Measurements from ENCODE around the gene OCA2.

Gene OCA2

DNA sequence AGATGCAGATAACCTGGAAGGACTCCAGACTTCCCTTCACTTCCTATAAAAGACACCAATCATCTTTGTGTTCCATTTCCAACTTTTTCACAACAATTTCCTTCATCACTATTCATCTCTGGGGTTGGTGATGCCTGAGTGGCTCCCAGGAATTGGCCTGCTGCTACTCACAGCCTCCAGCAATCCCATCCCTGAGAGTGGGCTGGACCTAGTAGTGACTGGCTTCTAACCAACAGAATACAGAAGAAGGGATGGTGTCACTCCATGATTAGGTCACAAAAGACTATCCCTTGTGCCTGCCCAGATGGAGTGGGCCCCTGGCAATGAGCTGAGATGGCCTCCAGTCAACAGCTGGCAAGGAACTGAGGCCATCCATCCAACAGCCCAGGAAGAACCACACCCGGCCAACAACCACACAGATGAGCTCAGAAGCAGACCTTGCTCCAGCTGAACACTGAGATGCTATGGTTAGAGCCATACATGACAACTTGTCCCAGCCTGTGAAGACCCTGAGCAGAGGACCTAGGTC, 20.9 kb downstream of the OCA2 start:
- no peak for DNase-seq

DNA sequence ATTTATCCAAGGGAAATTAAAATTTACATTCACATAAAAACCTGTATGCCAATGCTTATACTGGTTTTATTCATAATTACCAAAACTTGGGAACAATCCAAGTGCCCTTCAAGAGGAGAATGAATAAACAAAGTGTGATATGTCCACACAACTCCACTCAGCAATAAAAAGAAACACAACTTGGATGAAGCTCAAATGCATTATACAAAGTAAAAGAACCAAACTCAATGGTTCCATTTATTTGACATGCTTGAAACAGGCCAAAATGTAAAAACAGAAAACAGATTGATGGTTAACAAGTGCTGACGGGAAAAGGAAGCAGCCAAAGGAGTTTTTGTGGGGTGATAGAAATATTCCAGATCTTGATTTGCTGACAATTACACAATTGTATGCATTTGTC, 23.5 kb downstream of the OCA2 start:
- DNase-seq, result no peak

DNA sequence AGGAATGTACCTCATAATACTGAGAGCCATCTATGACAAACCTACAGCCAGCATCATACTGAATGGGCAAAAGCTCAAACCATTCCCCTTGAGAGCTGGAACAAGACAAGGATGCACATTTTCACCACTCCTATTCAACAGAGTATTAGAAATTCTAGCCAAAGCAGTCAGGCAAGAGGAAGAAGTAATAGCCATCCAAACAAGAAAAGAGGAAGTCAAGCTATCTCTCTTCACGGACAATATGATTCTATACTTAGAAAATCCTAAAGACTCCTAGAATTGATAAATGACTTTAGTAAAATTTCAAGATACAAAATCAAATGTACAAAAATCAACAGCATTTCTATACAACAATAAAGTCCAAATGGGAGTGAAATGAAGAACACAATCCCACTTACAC, 30.2 kb downstream of the OCA2 start:
- no peak for DNase-seq

DNA sequence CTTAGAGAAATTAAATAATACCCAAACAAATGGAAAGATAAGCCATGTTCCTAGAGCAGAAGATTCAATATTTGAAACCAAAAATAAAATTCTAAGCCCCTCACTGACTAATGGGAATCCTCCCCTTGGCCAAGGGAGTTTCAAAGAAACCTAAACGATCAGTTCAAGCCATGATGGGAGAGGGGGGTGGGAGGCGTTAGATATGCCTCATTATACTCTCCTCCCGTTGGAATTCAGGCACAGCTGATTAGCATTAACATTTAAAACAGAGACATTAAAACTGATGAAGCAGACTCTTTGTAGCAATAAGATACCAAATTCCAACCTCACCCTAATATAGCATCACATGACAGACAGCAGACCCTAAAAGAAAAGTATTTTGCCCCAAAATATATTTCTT, 32.9 kb downstream of the OCA2 start:
- no peak for DNase-seq

DNA sequence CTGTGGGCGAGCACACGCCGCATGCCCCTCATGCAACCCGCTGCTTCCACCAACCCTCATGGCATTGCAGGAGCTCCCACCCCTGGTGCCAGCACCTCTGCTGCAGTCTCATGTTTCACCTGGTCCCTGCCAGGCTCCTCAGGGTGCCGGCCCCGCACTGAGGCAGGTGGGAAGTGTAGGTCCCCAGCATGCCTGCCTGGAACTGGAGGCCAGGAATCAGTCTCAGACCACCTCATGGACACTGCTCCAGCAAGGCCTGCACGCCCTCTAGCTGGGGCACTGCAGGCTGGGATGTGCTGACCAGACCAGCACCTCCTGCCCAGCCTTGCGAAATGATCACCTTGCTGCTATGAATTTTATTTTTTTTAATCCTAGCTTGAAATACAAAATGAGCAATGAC, 39.1 kb downstream of the OCA2 start:
- no peak for DNase-seq

DNA sequence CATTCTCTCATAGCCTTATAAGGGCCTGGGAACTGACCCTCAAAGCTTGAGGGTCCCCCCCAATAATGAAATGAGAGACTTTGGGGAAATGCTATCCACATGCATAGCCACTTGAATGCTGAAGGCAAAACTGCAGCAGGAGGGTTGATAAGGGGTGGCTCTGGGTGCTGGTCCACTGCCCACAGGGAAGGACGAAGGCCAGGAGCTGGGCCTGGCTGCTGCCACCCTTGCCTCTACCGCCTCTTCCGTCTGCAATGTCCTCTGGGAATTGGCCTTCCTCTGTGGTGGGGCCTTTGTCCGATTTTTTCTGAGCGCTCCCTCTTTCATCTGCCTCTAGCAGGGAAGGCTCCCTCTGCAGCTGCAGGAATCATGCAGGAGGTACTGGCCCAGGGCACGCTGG, 41.0 kb downstream of the OCA2 start:
- no peak for DNase-seq

DNA sequence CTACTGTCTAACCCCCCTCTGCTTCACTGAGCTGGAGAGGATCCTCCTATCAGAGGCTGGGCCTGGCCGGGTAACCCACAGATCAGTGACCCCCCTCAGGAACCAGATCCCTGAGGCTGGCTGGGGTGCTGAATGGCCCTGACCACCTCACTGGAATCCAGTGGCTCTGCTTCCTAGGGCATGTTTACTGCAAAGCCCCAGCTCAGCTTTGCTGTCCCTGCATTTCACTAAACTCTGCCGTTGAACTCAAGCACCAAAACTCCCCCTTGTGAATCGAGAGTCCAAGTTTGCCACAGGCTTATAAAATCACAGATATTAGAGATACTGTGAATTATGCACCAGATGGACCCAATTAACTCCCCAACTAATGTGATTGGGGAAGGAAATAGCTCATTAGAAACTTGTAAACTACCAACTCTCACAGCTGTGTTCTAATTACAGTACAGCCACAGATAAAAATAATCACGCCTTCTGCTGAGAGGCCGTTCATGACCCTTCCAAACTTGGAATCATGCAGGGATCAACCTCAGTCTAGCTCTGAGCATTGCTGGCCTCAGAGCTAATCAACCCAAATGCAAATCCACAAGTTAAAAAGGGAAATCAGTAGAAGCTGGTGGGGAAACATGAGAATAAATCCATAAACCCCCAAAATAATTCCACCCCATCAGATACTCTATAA, 47.0 kb downstream of the OCA2 start:
- DNase-seq, result no peak

DNA sequence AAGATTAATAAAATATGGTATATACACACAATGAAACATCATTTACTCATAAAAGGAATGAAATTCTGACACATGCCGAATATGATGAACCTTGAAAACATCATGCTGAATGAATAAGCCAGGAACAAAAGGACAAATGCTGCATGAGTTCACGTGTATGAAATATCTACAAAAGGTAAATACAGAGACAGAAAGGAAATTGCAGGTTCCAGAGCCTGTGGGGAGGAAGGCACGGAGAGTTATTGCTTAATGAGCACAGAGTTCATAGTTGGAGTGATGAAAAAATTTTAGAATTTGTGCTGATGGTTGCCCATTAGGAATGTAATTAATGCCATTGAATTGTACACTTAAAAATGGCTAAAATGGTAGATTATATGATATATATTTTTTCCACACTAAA, 49.5 kb downstream of the OCA2 start:
- no peak for DNase-seq

DNA sequence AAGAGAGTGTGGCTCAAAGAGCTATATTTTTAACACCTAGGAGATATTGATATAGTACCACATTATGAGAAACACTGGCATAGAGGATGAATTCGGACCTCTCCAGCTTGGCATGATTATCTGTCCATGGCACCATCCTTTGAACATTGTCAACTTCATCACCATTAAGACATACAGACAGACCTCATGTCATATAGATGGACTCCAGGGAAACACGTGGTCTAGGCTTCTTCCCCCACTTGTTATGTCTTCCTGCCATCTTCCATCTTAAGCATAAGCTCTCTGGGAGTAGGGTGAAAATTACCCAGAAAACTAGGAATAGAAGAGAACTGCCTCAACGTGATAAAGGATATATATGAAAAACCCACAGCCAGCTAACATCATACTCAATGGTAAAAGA, 51.8 kb downstream of the OCA2 start:
- no peak for DNase-seq

DNA sequence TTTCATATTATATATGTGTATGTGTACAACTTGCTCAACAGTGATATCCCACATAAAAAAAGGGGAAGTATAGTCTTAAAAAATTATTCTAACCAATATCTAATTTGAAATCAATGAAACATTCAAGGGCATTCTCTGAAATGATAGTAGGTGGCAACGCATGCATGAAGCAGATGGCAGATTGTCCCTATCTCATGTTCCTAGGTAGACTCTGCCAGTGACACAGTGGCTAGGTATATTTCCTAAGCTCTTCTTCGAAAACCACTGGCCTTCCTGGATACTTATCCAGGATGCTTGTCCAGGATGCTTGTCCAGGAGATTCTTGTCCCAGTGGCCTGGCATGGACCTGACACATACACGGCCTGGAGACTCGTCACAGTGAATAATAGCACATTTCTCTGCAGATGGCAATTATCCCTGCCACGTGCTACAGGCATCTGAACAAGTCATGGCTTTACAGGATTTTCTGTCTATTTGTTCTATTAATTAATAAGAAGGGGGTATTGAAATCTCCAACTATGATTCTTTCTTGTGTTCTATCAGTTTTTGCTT, 54.9 kb downstream of the OCA2 start:
- no peak for DNase-seq

DNA sequence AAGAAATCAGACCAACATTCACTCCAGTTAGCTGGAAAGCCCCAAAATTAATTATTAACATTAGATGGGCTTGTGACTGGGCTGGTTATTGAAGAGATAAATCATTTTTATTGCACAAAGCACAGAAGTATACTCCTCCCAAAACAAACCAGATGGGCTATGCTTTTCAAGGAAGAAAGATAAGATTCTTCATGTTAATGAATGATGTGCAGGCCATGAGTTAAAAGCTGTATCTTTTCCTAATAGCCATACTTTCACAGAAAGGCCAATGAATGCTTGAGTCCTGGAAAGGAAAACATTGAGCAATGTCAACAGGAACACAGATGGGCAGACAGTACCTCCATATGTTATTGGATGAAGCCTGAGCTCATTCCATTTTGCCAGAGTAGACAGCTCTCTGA, 55.4 kb downstream of the OCA2 start:
- DNase-seq, result no peak

DNA sequence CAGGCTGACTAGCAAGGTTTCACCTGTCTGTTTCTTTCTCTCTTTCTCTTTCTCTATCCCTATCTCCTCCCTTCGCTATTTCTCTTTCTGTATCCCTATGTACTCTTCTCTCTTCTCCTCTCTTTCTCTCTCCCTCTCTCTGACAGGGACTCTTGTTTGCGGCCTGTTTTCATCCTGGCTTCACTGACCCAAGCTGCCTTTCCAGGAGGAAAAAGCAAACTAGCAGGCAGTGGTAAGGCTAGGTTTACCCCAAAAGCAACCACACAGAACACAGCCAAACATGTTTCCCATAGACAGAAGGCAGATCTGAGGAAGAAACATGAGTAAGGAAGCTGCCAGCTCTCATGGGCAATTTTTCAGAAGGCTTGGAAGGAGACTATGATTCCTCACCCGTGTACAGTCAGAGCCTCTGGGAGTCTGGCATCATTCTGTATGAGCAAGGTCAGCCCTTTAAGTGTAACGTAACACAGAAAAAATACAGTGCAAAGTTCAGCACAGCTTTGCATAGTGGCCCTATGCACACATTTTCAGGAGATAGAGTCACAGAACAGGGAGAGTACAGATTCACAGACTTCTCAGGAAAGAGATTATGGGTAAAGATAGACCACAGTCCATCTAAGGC, 61.0 kb downstream of the OCA2 start:
- no peak for DNase-seq

DNA sequence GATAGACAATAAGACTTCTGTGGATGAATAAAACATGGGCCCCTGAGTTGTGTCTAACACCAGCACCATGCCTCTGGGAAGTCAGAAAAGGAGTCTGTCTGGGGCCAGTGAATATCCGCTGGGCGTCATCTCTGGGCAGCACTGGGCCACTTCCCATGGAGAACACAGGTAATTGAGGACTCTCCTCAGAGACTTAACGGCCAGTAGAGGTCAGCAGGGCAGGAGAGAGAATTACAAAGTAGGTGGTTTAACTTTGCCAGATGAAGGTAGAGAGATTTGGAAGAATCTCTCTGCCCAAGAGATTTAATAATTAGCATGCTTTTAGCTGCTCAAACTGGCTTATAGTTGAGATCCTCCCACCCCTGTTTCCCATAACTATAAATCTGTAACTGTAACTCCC, 65.7 kb downstream of the OCA2 start:
- no peak for DNase-seq

DNA sequence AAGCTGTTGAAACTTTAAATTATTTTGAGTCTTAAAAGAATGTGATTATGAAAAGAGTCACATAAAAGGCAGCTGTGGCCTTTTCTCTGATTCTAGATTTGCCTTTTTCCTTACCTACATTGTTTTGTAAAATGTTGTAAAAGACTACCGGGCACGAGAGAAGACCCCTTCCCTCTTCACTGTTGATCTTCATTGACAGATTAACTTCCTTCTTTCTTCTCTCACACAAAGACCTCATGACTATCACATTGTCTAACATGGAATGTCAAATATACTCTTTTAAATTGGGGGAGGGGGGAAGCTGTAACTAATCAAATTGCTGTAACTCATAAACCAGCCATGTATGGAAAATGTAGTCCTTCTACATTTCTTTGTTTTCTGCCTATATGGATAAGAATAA, 68.3 kb downstream of the OCA2 start:
- no peak for DNase-seq

DNA sequence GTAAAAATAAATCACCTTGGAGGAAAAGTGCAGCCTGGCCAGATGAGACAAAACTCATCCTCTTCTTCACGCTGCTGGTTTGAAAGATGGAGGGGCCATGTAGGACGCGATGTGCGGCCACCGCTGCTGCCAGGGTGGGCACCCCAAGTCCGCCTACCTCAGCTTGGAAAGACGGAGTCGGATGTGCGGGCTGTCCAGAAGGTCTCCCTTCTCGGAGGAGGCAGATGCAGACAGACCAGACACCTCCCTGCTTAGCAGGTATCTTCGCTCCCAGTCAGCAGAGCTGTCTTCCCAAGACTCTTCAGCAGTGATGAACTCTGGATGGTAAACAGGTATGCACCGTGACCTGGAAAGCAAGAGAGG, 71.4 kb downstream of the OCA2 start:
- no peak for DNase-seq

DNA sequence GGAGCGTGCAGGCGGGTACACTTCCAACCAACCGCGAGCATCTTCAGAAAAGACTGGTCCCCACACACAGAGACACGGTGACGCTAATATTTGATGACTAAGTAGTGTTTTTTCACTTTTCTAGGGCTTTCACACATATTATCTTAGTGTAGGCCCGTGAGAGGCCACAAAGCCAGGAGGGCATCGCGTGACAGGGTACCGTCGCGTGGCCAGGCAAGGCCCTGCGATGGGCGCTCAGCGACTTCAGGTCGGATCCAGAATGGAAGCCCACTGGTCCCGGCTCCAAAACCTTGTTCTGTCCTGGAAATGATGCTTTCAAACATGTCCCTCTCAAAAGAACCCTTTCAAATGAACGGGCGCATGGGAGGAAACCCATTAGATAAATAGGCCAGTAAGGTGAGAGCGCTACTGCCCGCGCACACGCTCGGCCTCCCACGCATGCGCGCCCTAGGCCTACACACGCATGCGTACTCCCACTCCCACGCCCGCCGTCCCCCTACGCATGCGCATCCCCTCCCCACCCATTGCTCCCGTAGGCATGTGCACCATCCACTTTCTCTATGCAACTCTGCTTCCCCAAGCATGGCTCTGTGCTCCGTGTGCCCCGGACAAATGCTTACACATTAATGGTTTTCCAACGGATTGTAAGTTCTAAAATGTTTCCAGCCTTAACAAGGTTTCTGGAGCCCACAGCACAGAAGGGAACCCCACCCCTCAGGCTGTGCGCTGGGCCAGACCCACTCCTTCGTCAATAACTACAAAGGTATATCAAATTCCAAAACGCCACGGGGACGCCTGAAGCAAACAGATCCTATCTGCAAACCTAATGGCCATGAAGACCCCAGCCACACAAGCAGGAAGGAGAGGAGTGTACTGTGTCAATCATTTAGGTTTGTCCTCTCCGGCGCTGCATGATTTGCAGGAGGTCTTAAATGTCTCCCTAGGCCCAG, 72.1 kb downstream of the OCA2 start:
- no peak for DNase-seq

DNA sequence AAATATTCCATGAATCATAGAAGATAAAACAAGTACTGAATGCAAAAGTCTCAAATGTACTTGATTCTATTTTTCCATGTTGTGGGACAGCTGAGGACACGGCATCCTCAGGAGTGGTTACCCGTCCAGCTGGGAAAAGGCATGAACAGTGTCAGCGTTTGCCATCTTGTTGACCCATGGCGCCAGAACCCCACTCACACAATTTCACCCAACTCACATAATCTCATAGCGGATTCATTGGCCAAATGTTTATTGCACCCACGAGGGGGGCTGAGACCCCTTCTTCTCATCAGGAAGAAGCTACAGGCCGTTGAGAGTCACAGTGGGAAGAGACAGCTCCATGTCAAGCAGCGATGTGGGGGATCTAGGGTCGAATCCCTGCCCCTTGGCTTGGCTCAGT, 72.9 kb downstream of the OCA2 start:
- no peak for DNase-seq

DNA sequence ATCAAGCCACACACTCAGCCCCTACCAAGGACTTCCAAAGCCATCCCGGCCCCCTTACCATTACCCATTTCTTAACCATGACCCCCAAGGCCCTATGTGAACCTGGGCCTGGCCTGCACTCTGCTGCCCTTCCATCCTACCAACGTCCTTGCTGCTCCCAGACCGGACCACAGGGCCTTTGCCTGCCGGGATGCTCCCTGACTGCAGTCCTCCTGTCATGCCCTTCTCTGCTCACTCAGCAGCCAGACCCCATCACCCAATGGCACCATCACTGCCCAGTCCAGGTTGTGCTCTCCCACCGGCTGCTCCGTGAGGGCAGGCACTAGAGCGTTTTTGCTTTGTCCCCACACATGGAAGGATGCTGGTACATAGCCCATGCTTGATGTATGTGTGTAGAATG, 73.7 kb downstream of the OCA2 start:
- DNase-seq, result no peak

DNA sequence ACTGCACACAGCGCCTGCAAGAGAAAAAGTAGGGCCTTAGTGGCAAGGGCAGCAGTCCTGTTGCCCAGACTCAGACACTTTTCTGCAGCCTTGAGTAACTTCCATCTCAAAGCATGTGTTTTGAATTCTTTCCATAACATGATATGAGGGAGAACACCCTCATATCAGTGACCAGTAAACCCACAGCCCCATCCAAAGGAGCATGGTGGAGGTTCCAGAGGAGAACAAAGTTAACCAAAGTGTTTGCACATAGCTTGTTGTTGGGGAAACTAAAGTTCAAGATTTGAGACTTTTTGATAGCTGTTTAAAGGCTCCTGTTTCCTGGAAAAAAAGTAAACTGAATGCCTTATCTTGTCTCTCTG, 74.2 kb downstream of the OCA2 start:
- no peak for DNase-seq

DNA sequence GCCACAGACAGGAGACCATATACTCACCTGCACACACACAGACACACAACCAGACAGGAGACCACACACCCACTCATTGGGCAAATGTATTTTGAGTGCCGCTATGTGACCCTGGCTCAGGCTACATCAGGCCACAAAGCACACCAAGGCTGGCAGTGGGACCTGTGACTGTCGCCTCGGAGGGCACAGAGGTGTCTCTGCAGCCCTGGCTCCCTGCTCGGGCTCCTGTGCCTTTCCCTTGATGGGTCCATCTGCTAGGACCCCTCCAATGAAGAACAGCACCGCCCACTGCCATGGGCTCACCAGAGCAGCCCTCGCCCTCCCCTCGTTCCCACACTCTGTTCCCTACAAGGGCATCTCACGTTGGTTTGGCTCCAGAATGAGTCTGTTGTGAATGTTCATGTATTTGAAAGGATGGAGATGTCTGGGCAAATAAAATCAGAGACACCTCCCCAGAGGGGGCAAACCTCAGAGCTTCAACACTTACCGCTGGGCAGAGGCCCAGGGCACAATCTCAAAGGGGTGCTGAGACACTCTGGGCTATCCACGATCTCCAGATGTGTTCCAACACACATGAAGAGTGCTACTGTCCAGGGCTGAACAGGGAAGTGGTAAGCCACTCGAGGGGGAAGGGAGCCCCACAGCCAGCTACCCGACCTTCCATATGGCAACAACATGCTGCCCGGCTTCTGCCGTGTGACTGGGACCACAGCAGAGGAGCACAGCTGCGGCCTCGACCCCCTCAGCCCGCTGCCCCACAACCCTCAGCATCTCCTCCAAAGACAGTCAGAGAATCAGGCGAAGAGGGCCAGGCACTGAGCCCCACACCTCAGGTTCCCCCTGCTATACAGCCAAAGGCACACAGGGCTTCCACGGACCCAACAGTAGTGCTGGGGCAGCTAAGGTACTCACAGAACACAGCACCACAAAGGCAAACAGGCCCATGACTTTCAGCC, 74.9 kb downstream of the OCA2 start:
- no peak for DNase-seq

DNA sequence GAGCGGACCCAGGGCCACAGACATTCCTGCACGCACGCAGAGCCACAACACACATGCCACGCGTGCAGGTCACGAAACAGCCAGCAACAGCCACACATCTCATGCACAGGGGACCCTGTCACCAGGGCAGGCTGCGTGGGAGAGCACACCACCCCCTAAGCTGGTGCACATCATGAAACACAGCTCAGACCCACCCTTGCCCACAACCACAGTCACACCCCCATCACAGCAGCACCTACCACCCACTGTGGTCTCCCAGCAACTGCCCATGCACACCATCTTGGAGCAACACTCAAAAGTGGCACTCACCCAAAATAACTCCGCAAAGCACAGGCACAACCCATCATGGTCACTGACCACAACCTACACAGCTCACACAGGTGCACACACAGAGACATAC, 75.7 kb downstream of the OCA2 start:
- DNase-seq, result no peak

DNA sequence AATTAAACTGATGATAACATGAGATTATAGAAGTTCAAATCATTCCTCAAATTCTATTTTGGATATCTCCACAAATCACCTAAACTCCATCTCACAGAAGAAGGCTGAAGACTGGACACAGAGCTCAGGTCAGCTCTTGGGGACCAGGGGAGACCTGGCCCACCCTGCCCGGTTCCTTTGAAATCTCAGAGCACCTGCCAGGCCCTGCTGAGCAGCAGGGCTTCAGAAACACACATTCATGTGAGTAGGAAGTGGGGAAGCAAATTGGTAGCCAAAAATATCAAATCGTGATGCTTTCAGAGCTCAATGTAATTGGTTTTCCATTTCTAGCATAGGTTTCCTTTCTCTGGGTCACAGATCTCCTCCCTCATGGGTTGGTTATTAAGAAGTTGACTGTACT, 76.2 kb downstream of the OCA2 start:
- DNase-seq, result no peak

DNA sequence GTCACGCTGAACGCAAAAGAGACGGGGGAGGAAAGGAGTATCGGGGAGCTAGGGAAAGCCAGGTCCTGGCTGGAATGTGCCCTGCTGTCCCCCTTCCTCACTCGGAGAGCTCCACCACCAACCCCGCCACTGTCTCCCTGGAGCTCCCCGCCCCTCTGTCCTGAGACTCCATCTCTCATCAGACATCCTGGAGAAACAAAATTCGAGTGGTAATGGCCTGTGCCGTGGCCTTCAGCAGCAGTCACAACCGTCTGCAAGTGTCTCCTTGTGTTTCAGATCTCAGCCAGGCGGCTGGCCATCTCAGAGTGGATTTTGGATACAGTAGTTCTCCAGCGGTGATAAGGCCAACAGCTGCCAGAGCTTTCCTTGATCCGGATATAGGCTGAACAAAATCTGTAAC, 76.9 kb downstream of the OCA2 start:
- no peak for DNase-seq

Measured in activated CD8-positive, alpha-beta memory T cell treated with anti-CD3 and anti-CD28 coated beads for 24 hours (primary cell).